IMR-90 (cell line): Measurements from ENCODE around the gene AP2M1. TPM values are rescaled to one million over a fixed set of nuclear protein-coding genes. Genes with fewer than 3 reads are reported as not detected.

Experiments
- ATAC-seq: fragments of 200-7000 bp; cut with Tn5 transposase; 2 replicates; pipeline ENCODE4 v1.9.1; 2020; ENCODE audit warnings: low read depth, mild to moderate bottlenecking, moderate library complexity
- BruUV-seq: library from RNA; stranded (reverse); fragments of 400-500 nt; replicated peaks from 2 replicates; lab custom pipeline; 2021; lab: Mats Ljungman, UMichigan
- CTCF ChIA-PET: fragments of 300-600 bp; formaldehyde crosslinking; extraction: SDS; loops from one replicate; lab custom pipeline; 2021; ENCODE audit warnings: antibody characterized with exemption; lab: Yijun Ruan, JAX
- POLR2A ChIA-PET: fragments of 300-600 bp; sonication (Branson Sonifier 250); formaldehyde crosslinking; loops from one replicate; lab custom pipeline; 2022; ENCODE audit warnings: antibody characterized with exemption; ENCODE audit not compliant: unreplicated experiment; lab: Charles Lee
- DNase-seq: peaks from one replicate; pipeline ENCODE4 v3.0.0; 2013
- H2AFZ ChIP-seq: replicated peaks from 2 replicates; pipeline ENCODE3; 2013; ENCODE audit warnings: low read length, mild to moderate bottlenecking; ENCODE audit not compliant: poor library complexity
- H2AK5ac ChIP-seq: 2 replicates; pipeline ENCODE4 v1.6.1; 2013; ENCODE audit warnings: low read depth, low read length, inconsistent platforms
- H2AK9ac ChIP-seq: replicated peaks from 2 replicates; pipeline ENCODE3; 2013; ENCODE audit warnings: mild to moderate bottlenecking, low read depth, low read length, moderate library complexity; ENCODE audit not compliant: poor library complexity
- H2BK120ac ChIP-seq: 2 replicates; pipeline ENCODE4 v1.6.1; 2013; ENCODE audit warnings: low read depth, low read length, inconsistent platforms
- H2BK15ac ChIP-seq: 3 replicates; pipeline ENCODE4 v1.6.1; 2013; ENCODE audit warnings: low read depth, low read length, inconsistent platforms
- H2BK20ac ChIP-seq: 2 replicates; pipeline ENCODE4 v1.6.1; 2013; ENCODE audit warnings: low read depth, mild to moderate bottlenecking, inconsistent platforms, low read length, moderate library complexity
- H2BK5ac ChIP-seq: 2 replicates; pipeline ENCODE4 v1.6.1; 2013; ENCODE audit warnings: mild to moderate bottlenecking, low read depth, low read length, inconsistent platforms; ENCODE audit not compliant: poor library complexity, severe bottlenecking
- H3K14ac ChIP-seq: replicated peaks from 2 replicates; pipeline ENCODE4 v1.6.1; 2013; ENCODE audit warnings: low read depth, low read length, inconsistent platforms
- H3K18ac ChIP-seq: 2 replicates; pipeline ENCODE4 v1.6.1; 2013; ENCODE audit warnings: low read depth, low read length, control low read depth
- H3K23ac ChIP-seq: 2 replicates; pipeline ENCODE4 v1.6.1; 2013; ENCODE audit warnings: low read depth, low read length, inconsistent platforms
- H3K27ac ChIP-seq: 2 replicates; pipeline ENCODE4 v1.5.1; 2013; ENCODE audit warnings: mild to moderate bottlenecking, control low read depth, low read length; ENCODE audit not compliant: insufficient read depth
- H3K27me3 ChIP-seq: 2 replicates; pipeline ENCODE4 v1.6.1; 2013; ENCODE audit warnings: low read length; ENCODE audit not compliant: control insufficient read depth, insufficient read depth
- H3K36me3 ChIP-seq: 2 replicates; pipeline ENCODE4 v1.6.1; 2013; ENCODE audit warnings: low read length, mixed read lengths; ENCODE audit not compliant: control insufficient read depth, insufficient read depth
- H3K4ac ChIP-seq: 2 replicates; pipeline ENCODE4 v1.6.1; 2013; ENCODE audit warnings: low read depth, low read length, inconsistent platforms
- H3K4me1 ChIP-seq: 2 replicates; pipeline ENCODE4 v1.6.1; 2013; ENCODE audit warnings: low read length, mixed read lengths; ENCODE audit not compliant: control insufficient read depth, insufficient read depth
- H3K4me2 ChIP-seq: 2 replicates; pipeline ENCODE4 v1.6.1; 2013; ENCODE audit warnings: low read depth, mild to moderate bottlenecking, control low read depth, low read length, moderate library complexity
- H3K4me3 ChIP-seq: 2 replicates; pipeline ENCODE4 v1.5.1; 2013; ENCODE audit warnings: low read depth, mild to moderate bottlenecking, control low read depth, low read length, moderate library complexity; ENCODE audit not compliant: insufficient read depth
- H3K56ac ChIP-seq: 2 replicates; pipeline ENCODE4 v1.6.1; 2013; ENCODE audit warnings: low read length, inconsistent platforms; ENCODE audit not compliant: insufficient read depth; ENCODE audit errors: extremely low read depth
- H3K79me1 ChIP-seq, 2 experiments: 2 replicates each; pipeline ENCODE4 v1.6.1; 2013; ENCODE audit warnings: low read length in 2 of 2, inconsistent platforms in 1 of 2, low read depth in 1 of 2
- H3K9ac ChIP-seq: 2 replicates; pipeline ENCODE4 v1.6.1; 2013; ENCODE audit warnings: low read depth, low read length, control low read depth
- H3K9me1 ChIP-seq: 2 replicates; pipeline ENCODE4 v1.6.1; 2013; ENCODE audit warnings: low read length, inconsistent platforms; ENCODE audit not compliant: insufficient read depth
- H3K9me3 ChIP-seq: 2 replicates; pipeline ENCODE4 v1.6.1; 2013; ENCODE audit warnings: low read length; ENCODE audit not compliant: control insufficient read depth, insufficient read depth
- H4K20me1 ChIP-seq: 2 replicates; pipeline ENCODE4 v1.6.1; 2013; ENCODE audit warnings: low read length, inconsistent platforms; ENCODE audit not compliant: insufficient read depth
- H4K5ac ChIP-seq: 2 replicates; pipeline ENCODE4 v1.6.1; 2013; ENCODE audit warnings: mild to moderate bottlenecking, low read depth, low read length, control low read depth
- H4K8ac ChIP-seq, 2 experiments: 2 replicates each; pipeline ENCODE4 v1.6.1; 2013; ENCODE audit warnings: low read depth in 2 of 2, low read length in 2 of 2, control low read depth in 1 of 2, inconsistent platforms in 1 of 2
- H4K91ac ChIP-seq: 2 replicates; pipeline ENCODE4 v1.6.1; 2013; ENCODE audit warnings: low read depth, low read length, inconsistent platforms; ENCODE audit not compliant: insufficient read depth
- CHD1 ChIP-seq: IDR thresholded peaks from 2 replicates; pipeline ENCODE4 v1.6.1; 2012; ENCODE audit warnings: low read depth, low read length, improper control_type of control experiment
- POLR2A ChIP-seq: IDR thresholded peaks from 2 replicates; pipeline ENCODE4 v1.6.1; 2012; ENCODE audit warnings: mild to moderate bottlenecking, low read depth, low read length
- SMC3 ChIP-seq: fragments of 150-350 bp; IDR thresholded peaks from 2 replicates; pipeline ENCODE4 v1.6.1; 2016; ENCODE audit warnings: low read depth, mild to moderate bottlenecking, antibody characterized with exemption, low read length, moderate library complexity
- WGBS, 2 experiments: methylation state at CpG; one replicate each; pipeline versions ENCODE4 v1.1.5 to v1.1.7; 2013; ENCODE audit warnings: missing lambda C conversion rate in 2 of 2; ENCODE audit not compliant: insufficient read length in 1 of 2; ENCODE audit errors: extremely low coverage in 2 of 2; 5-methylcytosine and 5-hydroxymethylcytosine counted together
- dilution Hi-C: fragments of 300-500 bp; cut with HindIII; formaldehyde crosslinking; loops from one replicate; pipeline ENCODE4 v1.14.3; 2018; ENCODE audit warnings: low sequenced_read_pairs; ENCODE audit not compliant: unreplicated experiment
- in situ Hi-C: fragments of 300-500 bp; cut with MboI; formaldehyde crosslinking; loops from 3 replicates; pipeline ENCODE4 v1.14.3; 2019; ENCODE audit warnings: low sequenced_read_pairs, inconsistent platforms, mixed read lengths
- intact Hi-C: fragments of 100-400 bp; cut with micrococcal nuclease; formaldehyde crosslinking; loops from 2 replicates; pipeline ENCODE4 v1.10.0; 2022
- polyA plus RNA-seq, 3 experiments: library from polyadenylated mRNA; depleted of rRNA; stranded (reverse); fragments of >200 nt; gene quantifications; 2 replicates each; pipeline ENCODE4 v1.2.3, GENCODE V29; 2012; ENCODE audit warnings: low replicate concordance in 1 of 3
- total RNA-seq: library from RNA; depleted of rRNA; stranded (reverse); fragments of >200 nt; gene quantifications from 2 replicates; pipeline ENCODE4 v1.2.3, GENCODE V29; 2012

AP2M1 gene
- total and polyA plus RNA-seq, 2 of the 4 experiments (the other 2 are of a cell fraction), result 876 to 1,065 TPM

DNA sequence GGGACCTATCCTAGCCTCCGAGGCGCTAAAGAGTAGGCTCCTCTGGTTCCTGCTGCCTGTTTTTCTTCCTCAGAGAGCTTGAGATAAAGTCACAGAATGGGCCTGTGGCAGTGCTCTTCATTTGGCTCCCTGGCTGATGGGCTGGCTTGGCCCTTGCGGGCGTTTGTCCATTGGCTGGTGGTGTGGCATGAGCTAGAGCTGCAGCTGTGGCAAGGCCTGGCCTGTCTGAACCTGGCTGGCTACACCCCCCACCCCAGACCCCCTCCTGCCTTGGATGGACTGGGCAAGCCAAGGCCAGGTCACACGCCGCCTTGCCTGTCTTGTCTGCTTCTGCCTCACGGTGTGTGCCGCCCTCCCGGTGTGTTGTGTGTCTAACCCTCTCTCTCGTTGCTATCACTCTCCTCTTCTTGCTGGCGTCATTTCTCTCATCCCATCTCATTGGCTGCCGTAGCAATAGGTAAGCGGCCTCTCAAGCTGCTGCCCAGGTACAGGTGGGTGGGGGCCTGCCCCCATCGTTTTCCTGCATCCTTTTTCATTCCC is 3.2 kb downstream of the AP2M1 start:
- no peak overlapping the region for H3K56ac ChIP-seq
- intact Hi-C loops (loop anchor here (1.0 to 5.0 kb wide), 2 partner anchors 7 to 281 kb away; no protein-coding TSS in a partner anchor), in situ Hi-C loops (no loop called here), dilution Hi-C loops (no loop called here)
- no peak overlapping the region for H2BK20ac ChIP-seq
- H3K27me3 ChIP-seq, result no peaks in the 10 kb centered on the region
- peaks cover 10% of the 10 kb centered on the region for H3K4me1 ChIP-seq
- H3K4me2 ChIP-seq, result peak overlapping the region; percentile 60
- peak overlapping the region; percentile 81 for H3K27ac ChIP-seq
- 82% methylated on average over 4 of the region's 14 CpGs; no CpG with 5 or more reads in 1 of the 2 experiments for WGBS, 2 experiments
- no peak overlapping the region for H2AFZ ChIP-seq
- DNase-seq, result no peak
- no peak overlapping the region for H3K18ac ChIP-seq
- H2BK5ac ChIP-seq, result peak overlapping the region; percentile 75
- CTCF ChIA-PET, result interaction anchor here (1.4 kb wide), 1 partner anchor 72 kb away, joined by 4 read pairs; the partner anchor contains the start of gene EEF1AKMT4
- H3K36me3 ChIP-seq, result peaks cover 58% of the 10 kb centered on the region
- BruUV-seq, result no TSS peak
- H2AK9ac ChIP-seq, result peak overlapping the region; percentile 94
- H3K4me3 ChIP-seq, result no peak overlapping the region
- peak overlapping the region; percentile 55; the same call in 1 of the 2 replicates for H3K23ac ChIP-seq
- H3K9me1 ChIP-seq, result peaks cover 23% of the 10 kb centered on the region
- peaks cover 37 to 75% of the 10 kb centered on the region in 2 experiments for H3K79me1 ChIP-seq
- no peak overlapping the region for H4K5ac ChIP-seq
- no peak overlapping the region for H2BK120ac ChIP-seq
- peak overlapping the region; percentile 72; the same call in 1 of the 2 replicates for H3K4ac ChIP-seq
- peaks cover 55% of the 10 kb centered on the region for H4K20me1 ChIP-seq
- TF ChIP-seq CHD1 (no peak), SMC3 (no peak), POLR2A (no peak)
- H3K9ac ChIP-seq, result peak overlapping the region; percentile 32
- POLR2A ChIA-PET, result no interaction called here
- peak overlapping the region; percentile 90; the same call in 1 of the 2 replicates for H2AK5ac ChIP-seq
- H3K9me3 ChIP-seq, result no peaks in the 10 kb centered on the region
- H4K91ac ChIP-seq, result no peak overlapping the region
- no peak overlapping the region for H2BK15ac ChIP-seq
- H4K8ac ChIP-seq, result no peak overlapping the region
- H3K14ac ChIP-seq, result peak overlapping the region; percentile 2; the same call in 1 of the 2 replicates
- ATAC-seq, result no peak
